Measurements from ENCODE around the gene ARID2. TPM values are rescaled to one million over a fixed set of nuclear protein-coding genes. Genes with fewer than 3 reads are reported as not detected.

The ARID2 gene
- total and polyA plus RNA-seq, 2 of the 13 experiments (the other 11 are each of a cell fraction or from before 2014, with no cell fraction given) = 15.9 to 22.2 TPM

DNA sequence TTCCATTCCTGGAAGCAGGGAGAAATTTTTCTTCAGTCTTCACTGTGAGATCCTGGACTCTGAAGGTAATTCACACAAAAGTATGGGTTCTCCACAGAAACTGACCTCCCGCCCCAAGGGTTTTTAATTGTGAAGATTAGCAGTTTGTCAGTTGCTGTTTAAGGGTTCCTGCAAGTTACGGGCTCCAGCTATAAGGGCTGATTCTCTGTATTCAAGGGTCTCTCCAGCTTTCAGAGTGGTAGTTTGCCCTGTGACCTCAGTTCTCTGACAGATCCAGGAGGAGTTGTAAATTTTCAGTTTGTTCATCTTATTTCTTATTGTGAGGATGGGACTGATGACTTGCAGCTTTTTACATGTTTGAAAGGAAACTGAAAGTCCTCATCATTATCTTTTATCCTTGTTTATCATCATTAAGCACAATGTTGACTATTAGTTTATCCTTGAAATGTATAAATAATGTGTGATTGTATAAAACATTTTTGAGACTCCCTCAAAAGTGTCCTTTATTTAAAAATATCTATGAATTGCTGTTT is 149.9 kb downstream of the ARID2 start:
- Histone ChIP-seq H3K27ac (ENCODE audit: extremely low read length, insufficient read depth, low read length) (no peak overlapping the region), H3K27me3 (ENCODE audit: control insufficient read depth in 1 of 2, insufficient read depth in 2 of 2, low read length in 2 of 2) (no peaks in the 10 kb centered on the region), H4K20me1 (ENCODE audit: insufficient read depth, low read length) (no peaks in the 10 kb centered on the region), H2AFZ (ENCODE audit: low read length) (no peak overlapping the region), H3K9me3 (ENCODE audit: low read length) (no peaks in the 10 kb centered on the region), H3K4me3 (replicated peaks in 1 of 3; ENCODE audit: insufficient read depth in 1 of 3, low read depth in 2 of 3, low read length in 3 of 3) (no peak overlapping the region), H3K9ac (ENCODE audit: insufficient read depth, low read depth, low read length) (no peak overlapping the region), H3K79me2 (ENCODE audit: insufficient read depth, low read length) (no peaks in the 10 kb centered on the region), H3K4me2 (ENCODE audit: low read depth, low read length) (no peak overlapping the region), H3K36me3 (replicated peaks in 1 of 2; ENCODE audit: control insufficient read depth in 1 of 2, insufficient read depth in 2 of 2, low read length in 2 of 2) (peaks cover 5 to 47% of the 10 kb centered on the region in 2 experiments; a peak in 4 of 5 replicates), H3K4me1 (ENCODE audit: insufficient read depth, low read length) (no peaks in the 10 kb centered on the region)
- FAIRE-seq (no peak), DNase-seq (ENCODE audit: low spot score) (no peak), ATAC-seq (no peak)
- ChIA-PET POLR2A (no interaction called here), CTCF (ENCODE audit: low intra/inter-chr PET ratio, low total read pairs) (no interaction called here)
- in situ Hi-C loops (cut with HindIII; ENCODE audit: extremely low pct_ligation_motif_present, low pct_unique_long_range_greater_than_20kb) (loop anchor here (25.0 kb wide), 1 partner anchor 342 kb away; no protein-coding TSS in a partner anchor), intact Hi-C loops (cut with micrococcal nuclease; ENCODE audit: unreplicated experiment) (no loop called here)
- BruUV-seq (replicated peaks) = no TSS peak
- WGBS (ENCODE audit: low lambda C conversion rate) = 94% methylated on average over 2 of the region's 2 CpGs
- no peak for TF ChIP-seq TGIF2 (CRISPR knock-in tag; IDR thresholded peaks at IDR 0.05)
- no peak for TF ChIP-seq U2AF2 (IDR thresholded peaks at IDR 0.05; ENCODE audit: low read depth, low read length)
- TF ChIP-seq HDAC1 (CRISPR knock-in tag; IDR thresholded peaks at IDR 0.05) = no peak
- TF ChIP-seq, protein P1, sequence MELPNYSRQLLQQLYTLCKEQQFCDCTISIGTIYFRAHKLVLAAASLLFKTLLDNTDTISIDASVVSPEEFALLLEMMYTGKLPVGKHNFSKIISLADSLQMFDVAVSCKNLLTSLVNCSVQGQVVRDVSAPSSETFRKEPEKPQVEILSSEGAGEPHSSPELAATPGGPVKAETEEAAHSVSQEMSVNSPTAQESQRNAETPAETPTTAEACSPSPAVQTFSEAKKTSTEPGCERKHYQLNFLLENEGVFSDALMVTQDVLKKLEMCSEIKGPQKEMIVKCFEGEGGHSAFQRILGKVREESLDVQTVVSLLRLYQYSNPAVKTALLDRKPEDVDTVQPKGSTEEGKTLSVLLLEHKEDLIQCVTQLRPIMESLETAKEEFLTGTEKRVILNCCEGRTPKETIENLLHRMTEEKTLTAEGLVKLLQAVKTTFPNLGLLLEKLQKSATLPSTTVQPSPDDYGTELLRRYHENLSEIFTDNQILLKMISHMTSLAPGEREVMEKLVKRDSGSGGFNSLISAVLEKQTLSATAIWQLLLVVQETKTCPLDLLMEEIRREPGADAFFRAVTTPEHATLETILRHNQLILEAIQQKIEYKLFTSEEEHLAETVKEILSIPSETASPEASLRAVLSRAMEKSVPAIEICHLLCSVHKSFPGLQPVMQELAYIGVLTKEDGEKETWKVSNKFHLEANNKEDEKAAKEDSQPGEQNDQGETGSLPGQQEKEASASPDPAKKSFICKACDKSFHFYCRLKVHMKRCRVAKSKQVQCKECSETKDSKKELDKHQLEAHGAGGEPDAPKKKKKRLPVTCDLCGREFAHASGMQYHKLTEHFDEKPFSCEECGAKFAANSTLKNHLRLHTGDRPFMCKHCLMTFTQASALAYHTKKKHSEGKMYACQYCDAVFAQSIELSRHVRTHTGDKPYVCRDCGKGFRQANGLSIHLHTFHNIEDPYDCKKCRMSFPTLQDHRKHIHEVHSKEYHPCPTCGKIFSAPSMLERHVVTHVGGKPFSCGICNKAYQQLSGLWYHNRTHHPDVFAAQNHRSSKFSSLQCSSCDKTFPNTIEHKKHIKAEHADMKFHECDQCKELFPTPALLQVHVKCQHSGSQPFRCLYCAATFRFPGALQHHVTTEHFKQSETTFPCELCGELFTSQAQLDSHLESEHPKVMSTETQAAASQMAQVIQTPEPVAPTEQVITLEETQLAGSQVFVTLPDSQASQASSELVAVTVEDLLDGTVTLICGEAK (IDR thresholded peaks at IDR 0.05) = no peak
- TF ChIP-seq, protein P1 (CRISPR knock-in tag; IDR thresholded peaks at IDR 0.05) = no peak
- no peak for TF ChIP-seq ZSCAN9 (CRISPR knock-in tag; IDR thresholded peaks at IDR 0.05; ENCODE audit: borderline replicate concordance)
- no peak for TF ChIP-seq HNF4A (CRISPR knock-in tag; IDR thresholded peaks at IDR 0.05)

All from HepG2 (cell line).